Gastrocnemius medialis (tissue), 4 donors: Measurements from ENCODE around the gene C10orf90.

Experiments
- POLR2A ChIP-seq, 2 donors: fragments of 450-650 bp; IDR thresholded peaks; one replicate each; pipeline ENCODE4 v1.6.1; 2017; ENCODE audit warnings: antibody characterized with exemption in 2 of 2, mild to moderate bottlenecking in 2 of 2, moderate library complexity in 2 of 2
- TF ChIP-seq, protein P1 (sequence below), 5 experiments: fragments of 450-650 bp in 3 of 5; fragments of 200-600 bp in 2 of 5; sonication (generic) in 2 of 5; IDR thresholded peaks in 4 of 5; conservative IDR thresholded peaks in 1 of 5; 1 replicate in 4 of 5; 2 replicates in 1 of 5; pipeline ENCODE4 v1.5.1; 2016 to 2019; ENCODE audit warnings: antibody characterized with exemption in 5 of 5, mild to moderate bottlenecking in 3 of 5, moderate library complexity in 3 of 5

- TF ChIP-seq, protein P1, sequence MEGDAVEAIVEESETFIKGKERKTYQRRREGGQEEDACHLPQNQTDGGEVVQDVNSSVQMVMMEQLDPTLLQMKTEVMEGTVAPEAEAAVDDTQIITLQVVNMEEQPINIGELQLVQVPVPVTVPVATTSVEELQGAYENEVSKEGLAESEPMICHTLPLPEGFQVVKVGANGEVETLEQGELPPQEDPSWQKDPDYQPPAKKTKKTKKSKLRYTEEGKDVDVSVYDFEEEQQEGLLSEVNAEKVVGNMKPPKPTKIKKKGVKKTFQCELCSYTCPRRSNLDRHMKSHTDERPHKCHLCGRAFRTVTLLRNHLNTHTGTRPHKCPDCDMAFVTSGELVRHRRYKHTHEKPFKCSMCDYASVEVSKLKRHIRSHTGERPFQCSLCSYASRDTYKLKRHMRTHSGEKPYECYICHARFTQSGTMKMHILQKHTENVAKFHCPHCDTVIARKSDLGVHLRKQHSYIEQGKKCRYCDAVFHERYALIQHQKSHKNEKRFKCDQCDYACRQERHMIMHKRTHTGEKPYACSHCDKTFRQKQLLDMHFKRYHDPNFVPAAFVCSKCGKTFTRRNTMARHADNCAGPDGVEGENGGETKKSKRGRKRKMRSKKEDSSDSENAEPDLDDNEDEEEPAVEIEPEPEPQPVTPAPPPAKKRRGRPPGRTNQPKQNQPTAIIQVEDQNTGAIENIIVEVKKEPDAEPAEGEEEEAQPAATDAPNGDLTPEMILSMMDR (IDR thresholded peaks at IDR 0.05 in 4 of 5, conservative IDR thresholded peaks at IDR 0.05 in 1 of 5) = no peak
- TF ChIP-seq POLR2A (IDR thresholded peaks at IDR 0.05) = no peak
Measured at GRCh38 chr10:126476246-126476645, 194.2 kb downstream of the C10orf90 start.
